ENCODE results near the gene PEX26. TPM values are rescaled to one million over a fixed set of nuclear protein-coding genes. Genes with fewer than 3 reads are reported as not detected.

PEX26 gene
- total and polyA plus RNA-seq, 2 of the 13 experiments (the other 11 are each of a cell fraction or from before 2014, with no cell fraction given), result 10.6 to 25.1 TPM

GRCh38 chr22:18056161-18056666, 21.6 kb upstream of the PEX26 start (continued):
- no peak for TF ChIP-seq ZHX2 (IDR thresholded peaks at IDR 0.05; ENCODE audit: low read depth)
- TF ChIP-seq ZHX2 (CRISPR knock-in tag; IDR thresholded peaks at IDR 0.05; ENCODE audit: borderline replicate concordance), result no peak
- TF ChIP-seq LCORL (IDR thresholded peaks at IDR 0.05), result no peak
- TF ChIP-seq LCORL (CRISPR knock-in tag; IDR thresholded peaks at IDR 0.05), result 0 out of 2 replicates have a peak, but pooled peaks have one; percentile 21
- TF ChIP-seq ARID5B (CRISPR knock-in tag; IDR thresholded peaks at IDR 0.05), result 0 out of 2 replicates have a peak, but pooled peaks have one; percentile 23
- no peak for TF ChIP-seq POLR2G (IDR thresholded peaks at IDR 0.05; ENCODE audit: low read depth, low read length)
- no peak for TF ChIP-seq ARNT2 (CRISPR knock-in tag; IDR thresholded peaks at IDR 0.05; ENCODE audit: low read depth)
- TF ChIP-seq ELF3 (CRISPR knock-in tag; IDR thresholded peaks at IDR 0.05), result 0 out of 2 replicates have a peak, but pooled peaks have one; percentile 23
- no peak for TF ChIP-seq ERF (CRISPR knock-in tag; IDR thresholded peaks at IDR 0.05)
- TF ChIP-seq IRF2 (CRISPR knock-in tag; IDR thresholded peaks at IDR 0.05), result peak; percentile 25; the same call in 1 of the 2 replicates
- TF ChIP-seq AHR (CRISPR knock-in tag; IDR thresholded peaks at IDR 0.05), result no peak
- peak; percentile 38 for TF ChIP-seq TEAD3 (CRISPR knock-in tag; optimal IDR thresholded peaks at IDR 0.05; ENCODE audit: borderline replicate concordance)
- 0 out of 2 replicates have a peak, but pooled peaks have one; percentile 27 for TF ChIP-seq ZMYM4 (CRISPR knock-in tag; IDR thresholded peaks at IDR 0.05)
- TF ChIP-seq RARA (CRISPR knock-in tag; IDR thresholded peaks at IDR 0.05), result peak; percentile 7; the same call in 1 of the 2 replicates
- peak; percentile 79 for TF ChIP-seq ZNF768 (CRISPR knock-in tag; IDR thresholded peaks at IDR 0.05)
- TF ChIP-seq ZNF749 (CRISPR knock-in tag; IDR thresholded peaks at IDR 0.05; ENCODE audit: borderline replicate concordance), result no peak
- TF ChIP-seq MAX (IDR thresholded peaks at IDR 0.05), result no peak
- TF ChIP-seq MED1 (CRISPR knock-in tag; IDR thresholded peaks at IDR 0.05), result 0 out of 2 replicates have a peak, but pooled peaks have one; percentile 19
- TF ChIP-seq KMT2A (CRISPR knock-in tag; IDR thresholded peaks at IDR 0.05), result no peak
- TF ChIP-seq NONO (IDR thresholded peaks at IDR 0.05), result no peak
- TF ChIP-seq NONO (CRISPR knock-in tag; conservative IDR thresholded peaks at IDR 0.05), result no peak
- no peak for TF ChIP-seq KLF9 (CRISPR knock-in tag; IDR thresholded peaks at IDR 0.05; ENCODE audit: low read depth)
- no peak for TF ChIP-seq ZIK1 (CRISPR knock-in tag; IDR thresholded peaks at IDR 0.05; ENCODE audit: borderline replicate concordance, low read depth)
- no peak for TF ChIP-seq NFATC3 (CRISPR knock-in tag; IDR thresholded peaks at IDR 0.05)
